Pancreas (tissue), 10 donors: ENCODE measurements around the gene RNF220. TPM values are rescaled to one million over a fixed set of nuclear protein-coding genes. Genes with fewer than 3 reads are reported as not detected.

Experiments used
- ATAC-seq, 4 donors: fragments of 200-7000 bp; cut with Tn5 transposase; one replicate each; pipeline versions ENCODE4 v1.8.0 to v1.9.1; 2020; ENCODE audit warnings: mild to moderate bottlenecking in 4 of 4, moderate library complexity in 4 of 4
- DNase-seq, 6 donors: peaks; one replicate each; pipeline ENCODE4 v3.0.0-alpha.2; 2020
- FAIRE-seq: peaks from 2 replicates; lab custom pipeline; 2012; peaks lifted over from hg19 to GRCh38; lab: Jason Lieb, UNC
- H3K27ac ChIP-seq, 4 donors: fragments of 200-600 bp; sonication (generic); 1 replicate in 3 of 4; 2 replicates in 1 of 4; pipeline versions ENCODE4 v1.5.0 to v1.8.0; 2020
- H3K27me3 ChIP-seq, 4 donors: fragments of 200-600 bp; one replicate each; pipeline ENCODE4 v1.8.0; 2021
- H3K36me3 ChIP-seq, 3 donors: fragments of 200-600 bp; sonication (generic) in 1 of 3; one replicate each; pipeline versions ENCODE4 v1.5.0 to v1.8.0; 2020 to 2021
- H3K4me1 ChIP-seq, 3 donors: fragments of 200-600 bp; one replicate each; pipeline ENCODE4 v1.8.0; 2021
- H3K4me3 ChIP-seq, 4 donors: fragments of 200-600 bp; sonication (generic) in 2 of 4; one replicate each; pipeline versions ENCODE4 v1.5.0 to v1.8.0; 2020 to 2021
- H3K9me3 ChIP-seq, 4 donors: fragments of 200-600 bp; one replicate each; pipeline ENCODE4 v1.8.0; 2021
- WGBS, 2 donors: extraction: QIAGEN DNeasy Blood & Tissue Kit; methylation state at CpG; one replicate each; pipeline ENCODE4 v1.1.7; 2013; 5-methylcytosine and 5-hydroxymethylcytosine counted together
- intact Hi-C, 3 donors: fragments of 100-400 bp; cut with DNase I; formaldehyde crosslinking; loops; one replicate each; pipeline versions ENCODE4 v1.11.1 to v1.14.2; 2022
- polyA plus RNA-seq, 2 donors: library from polyadenylated mRNA; stranded (reverse); fragments of 200-250 nt; gene quantifications; one replicate each; pipeline ENCODE4 v1.2.3, GENCODE V29; 2013
- total RNA-seq, 6 donors: library from RNA; stranded (reverse); fragmentation: NEBNext Ultra II Directional in 4 of 6; extraction: Animal tissue kit (Norgen Biotek cat#: 25700) in 4 of 6; gene quantifications; one replicate each; pipeline versions ENCODE4 v1.2.1 to v1.2.4, GENCODE V29; 2021 to 2023
- TF ChIP-seq, protein P1 (sequence below), 4 donors: fragments of 200-600 bp; sonication (generic) in 3 of 4; IDR thresholded peaks; one replicate each; pipeline versions ENCODE4 v1.5.0 to v1.8.0; 2021; ENCODE audit warnings: antibody characterized with exemption in 4 of 4
- donor health status: healthy with polysubstance abuse.
- donor health status: DM: no; HTN: no; CAD: no; lungs with moderate emphysema.
- donor health status: DM: no; HTN: no; CAD: no.
- donor health status: control.
- donor health status: control.
- donor health status: Bipolar disorder and iron deficiency.
- donor health status: DM: yes; HTN: yes; CAD: no.
- donor health status: DM: no; HTN: no; CAD: no.
- donor health status: DM: no; HTN: no; CAD: no.
- donor health status: DM: yes; HTN: yes; CAD: no.

RNF220 gene
- total and polyA plus RNA-seq, 8 donors, result 22.3 to 43.2 (median 33.0) TPM

DNA sequence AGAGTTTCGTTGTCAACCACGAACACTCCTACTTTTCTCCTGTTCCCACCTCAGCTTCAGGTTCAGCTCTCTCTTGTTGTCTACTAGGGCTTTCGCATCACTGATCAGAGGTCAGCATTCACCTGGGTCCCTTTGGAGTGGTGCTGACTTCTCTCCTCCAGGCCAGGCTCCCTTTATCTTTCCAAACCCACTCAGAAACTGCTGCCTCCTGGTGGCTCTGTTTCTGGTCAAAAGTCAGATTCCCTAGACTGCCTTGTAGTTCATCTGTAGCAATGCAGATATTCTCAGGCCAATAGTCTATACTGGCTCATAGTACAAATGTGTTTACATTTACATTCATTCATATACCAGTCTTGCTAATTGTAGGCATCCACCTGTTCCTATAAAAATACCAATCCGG is 43.6 kb upstream of the RNF220 start:
- TF ChIP-seq, protein P1, sequence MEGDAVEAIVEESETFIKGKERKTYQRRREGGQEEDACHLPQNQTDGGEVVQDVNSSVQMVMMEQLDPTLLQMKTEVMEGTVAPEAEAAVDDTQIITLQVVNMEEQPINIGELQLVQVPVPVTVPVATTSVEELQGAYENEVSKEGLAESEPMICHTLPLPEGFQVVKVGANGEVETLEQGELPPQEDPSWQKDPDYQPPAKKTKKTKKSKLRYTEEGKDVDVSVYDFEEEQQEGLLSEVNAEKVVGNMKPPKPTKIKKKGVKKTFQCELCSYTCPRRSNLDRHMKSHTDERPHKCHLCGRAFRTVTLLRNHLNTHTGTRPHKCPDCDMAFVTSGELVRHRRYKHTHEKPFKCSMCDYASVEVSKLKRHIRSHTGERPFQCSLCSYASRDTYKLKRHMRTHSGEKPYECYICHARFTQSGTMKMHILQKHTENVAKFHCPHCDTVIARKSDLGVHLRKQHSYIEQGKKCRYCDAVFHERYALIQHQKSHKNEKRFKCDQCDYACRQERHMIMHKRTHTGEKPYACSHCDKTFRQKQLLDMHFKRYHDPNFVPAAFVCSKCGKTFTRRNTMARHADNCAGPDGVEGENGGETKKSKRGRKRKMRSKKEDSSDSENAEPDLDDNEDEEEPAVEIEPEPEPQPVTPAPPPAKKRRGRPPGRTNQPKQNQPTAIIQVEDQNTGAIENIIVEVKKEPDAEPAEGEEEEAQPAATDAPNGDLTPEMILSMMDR (IDR thresholded peaks at IDR 0.05), result no peak
- DNase-seq, result no peak
- no peak for FAIRE-seq
- no peaks in the 10 kb centered on the region for H3K36me3 ChIP-seq
- H3K27me3 ChIP-seq, result no peaks in the 10 kb centered on the region
- WGBS, 2 donors, result 59 to 60% methylated on average over 4 of the region's 4 CpGs
- H3K27ac ChIP-seq, result no peak overlapping the region
- intact Hi-C loops, result no loop called here
- H3K4me3 ChIP-seq, result no peak overlapping the region
- no peak for ATAC-seq
- no peaks in the 10 kb centered on the region for H3K4me1 ChIP-seq
- H3K9me3 ChIP-seq, result no peaks in the 10 kb centered on the region

DNA sequence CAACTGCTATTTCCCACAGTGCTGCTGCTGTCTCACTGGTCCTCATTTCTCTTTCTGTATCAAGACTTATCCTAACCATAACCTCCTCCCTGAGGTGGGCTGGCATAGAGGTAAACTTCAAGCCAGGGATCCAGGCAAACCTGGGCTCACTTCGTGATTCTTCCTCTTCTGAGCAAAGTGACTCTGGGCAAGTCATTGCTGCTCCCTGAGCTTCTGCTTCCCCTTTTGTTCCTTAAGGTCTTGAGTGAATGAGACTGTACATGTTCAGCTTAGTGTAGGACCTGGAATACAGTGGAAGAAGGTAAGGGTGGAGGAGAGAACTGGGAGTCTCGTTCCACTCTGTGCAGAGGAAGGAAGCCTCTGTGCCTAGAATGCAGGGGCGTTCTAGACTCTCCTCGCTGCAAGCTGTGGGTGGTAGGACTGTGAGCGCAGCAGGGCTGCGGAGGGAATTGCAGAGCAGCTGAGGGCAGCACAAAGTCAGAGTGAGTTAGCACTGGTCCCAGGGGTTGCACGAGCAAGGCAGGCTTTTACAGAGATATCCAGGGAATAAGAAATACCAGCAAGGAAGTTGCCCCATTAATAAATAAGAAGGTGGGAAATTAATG is 38.6 kb upstream of the RNF220 start:
- no peak for DNase-seq
- FAIRE-seq, result no peak

DNA sequence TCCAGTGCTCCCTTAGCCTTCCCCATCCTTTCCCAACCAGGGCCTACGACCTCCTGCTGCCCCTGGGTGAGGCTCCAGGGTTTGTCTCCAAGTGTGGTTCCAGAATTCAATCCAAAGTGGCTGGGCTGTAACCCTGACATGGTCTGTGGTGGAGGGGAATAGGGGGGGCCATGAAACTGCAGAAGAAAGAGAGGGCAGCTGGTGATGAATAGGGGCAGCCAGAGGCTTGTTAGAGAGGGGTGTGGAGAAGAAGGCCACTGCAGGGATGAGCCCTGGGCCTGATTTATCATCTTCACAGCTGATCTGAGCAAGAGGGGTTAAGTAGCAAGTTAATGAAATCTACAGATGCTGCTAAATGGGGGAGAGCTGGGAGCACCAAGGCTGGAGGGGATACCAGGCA is 37.1 kb upstream of the RNF220 start:
- Histone ChIP-seq H3K27me3 (no peaks in the 10 kb centered on the region), H3K4me3 (no peak overlapping the region), H3K9me3 (no peaks in the 10 kb centered on the region), H3K4me1 (no peaks in the 10 kb centered on the region), H3K36me3 (no peaks in the 10 kb centered on the region), H3K27ac (no peak overlapping the region)
- ATAC-seq (no peak), FAIRE-seq (no peak), DNase-seq (no peak)
- WGBS, 2 donors, result 67 to 80% methylated on average over 1 of the region's 1 CpG
- intact Hi-C loops, result no loop called here
- TF ChIP-seq, protein P1 (IDR thresholded peaks at IDR 0.05), result no peak

More for the DNA sequence above, 38.6 kb upstream of the RNF220 start:
- intact Hi-C loops, result no loop called here
- H3K36me3 ChIP-seq, result no peaks in the 10 kb centered on the region
- ATAC-seq, result no peak
- no peaks in the 10 kb centered on the region for H3K27me3 ChIP-seq
- H3K27ac ChIP-seq, result no peak overlapping the region
- no peak overlapping the region for H3K4me3 ChIP-seq
- H3K4me1 ChIP-seq, result no peaks in the 10 kb centered on the region
- TF ChIP-seq, protein P1 (IDR thresholded peaks at IDR 0.05), result no peak
- H3K9me3 ChIP-seq, result no peaks in the 10 kb centered on the region
- 78 to 85% methylated on average over 7 of the region's 7 CpGs for WGBS, 2 donors

DNA sequence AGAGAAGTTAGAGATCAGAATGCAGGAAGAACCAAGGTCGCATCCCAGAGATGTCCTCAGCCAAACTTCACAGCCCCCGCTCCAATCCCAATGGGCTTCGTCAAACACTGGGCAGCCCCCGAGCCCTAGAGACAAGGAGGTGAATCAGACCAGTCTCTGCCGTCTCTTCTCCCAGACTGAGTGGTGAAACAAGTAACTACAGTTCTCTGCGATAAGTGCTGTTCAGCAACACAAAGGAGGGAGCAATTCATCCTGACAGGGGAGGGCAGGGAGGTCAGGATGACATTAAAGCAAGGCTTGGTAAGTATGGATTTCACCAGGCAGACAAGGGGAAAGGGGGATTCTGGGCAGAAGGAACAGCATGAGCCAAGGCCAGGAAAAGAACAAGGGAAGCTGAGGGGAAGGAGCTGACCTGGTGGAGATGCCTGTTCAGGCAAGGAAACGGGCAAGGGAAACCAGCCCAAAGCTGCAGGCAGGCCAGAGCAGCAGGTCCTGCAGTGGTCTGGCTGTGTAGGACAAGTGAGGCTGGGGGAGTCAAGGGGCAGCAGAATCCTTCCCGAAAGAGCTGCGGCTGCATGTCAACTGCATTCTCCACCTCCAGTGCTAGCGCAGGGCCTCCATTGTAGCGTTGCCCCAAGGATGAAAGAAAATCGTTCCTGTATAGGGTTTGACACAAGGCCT is 36.4 kb upstream of the RNF220 start:
- no peaks in the 10 kb centered on the region for H3K27me3 ChIP-seq
- no peak for DNase-seq
- no peaks in the 10 kb centered on the region for H3K36me3 ChIP-seq
- intact Hi-C loops, result no loop called here
- TF ChIP-seq, protein P1 (IDR thresholded peaks at IDR 0.05), result no peak
- 77 to 81% methylated on average over 12 of the region's 12 CpGs for WGBS, 2 donors
- H3K9me3 ChIP-seq, result no peaks in the 10 kb centered on the region
- FAIRE-seq, result no peak
- H3K4me1 ChIP-seq, result no peaks in the 10 kb centered on the region
- ATAC-seq, result no peak
- no peak overlapping the region for H3K27ac ChIP-seq
- H3K4me3 ChIP-seq, result no peak overlapping the region

DNA sequence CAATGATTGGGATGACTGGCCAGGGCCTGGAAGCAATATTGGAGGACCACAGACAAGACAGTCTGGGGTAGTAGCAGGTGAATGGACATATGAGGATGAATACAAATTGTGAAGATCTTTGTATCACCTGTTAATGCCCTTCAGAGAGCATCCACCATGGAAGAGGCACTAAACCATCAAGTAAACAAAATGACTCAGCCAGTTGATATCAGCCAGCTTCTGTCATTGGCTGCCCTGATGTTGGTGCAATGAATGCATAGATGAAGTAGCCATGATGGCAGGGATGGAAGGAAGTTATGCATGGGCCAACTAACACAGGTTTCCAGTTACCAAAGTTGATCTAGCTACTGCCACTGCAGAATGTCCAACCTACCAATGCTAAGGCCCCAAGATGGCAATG is 33.8 kb upstream of the RNF220 start:
- no peak overlapping the region for H3K27ac ChIP-seq
- FAIRE-seq, result no peak
- H3K9me3 ChIP-seq, result no peaks in the 10 kb centered on the region
- DNase-seq, result no peak
- ATAC-seq, result no peak
- no peaks in the 10 kb centered on the region for H3K4me1 ChIP-seq
- H3K4me3 ChIP-seq, result no peak overlapping the region
- no peaks in the 10 kb centered on the region for H3K36me3 ChIP-seq
- H3K27me3 ChIP-seq, result no peaks in the 10 kb centered on the region
- TF ChIP-seq, protein P1 (IDR thresholded peaks at IDR 0.05), result no peak
- intact Hi-C loops, result loop anchor here in 1 of 3 donors (10.0 kb wide), 1 partner anchor 224 kb away; no protein-coding TSS in a partner anchor
